Smooth muscle cell of the brain vasculature (primary cell): ENCODE results near the gene MYZAP.
"Not testable (repeated sequence)": the region's sequence is repeated elsewhere in the genome, so short reads cannot be mapped to it uniquely, and the experiment has no call there.

Source experiments
- DNase-seq: peaks from one replicate; pipeline ENCODE4 v3.0.0-alpha.2; 2012; ENCODE audit warnings: low read depth, low spot score

The MYZAP gene

GRCh38 chr15:57594479-57594878 is 2.8 kb downstream of the MYZAP start:
- DNase-seq: no peak

GRCh38 chr15:57595011-57595866 is 3.5 kb downstream of the MYZAP start:
- no peak for DNase-seq

GRCh38 chr15:57596301-57596855 is 4.7 kb downstream of the MYZAP start:
- no peak for DNase-seq

DNA sequence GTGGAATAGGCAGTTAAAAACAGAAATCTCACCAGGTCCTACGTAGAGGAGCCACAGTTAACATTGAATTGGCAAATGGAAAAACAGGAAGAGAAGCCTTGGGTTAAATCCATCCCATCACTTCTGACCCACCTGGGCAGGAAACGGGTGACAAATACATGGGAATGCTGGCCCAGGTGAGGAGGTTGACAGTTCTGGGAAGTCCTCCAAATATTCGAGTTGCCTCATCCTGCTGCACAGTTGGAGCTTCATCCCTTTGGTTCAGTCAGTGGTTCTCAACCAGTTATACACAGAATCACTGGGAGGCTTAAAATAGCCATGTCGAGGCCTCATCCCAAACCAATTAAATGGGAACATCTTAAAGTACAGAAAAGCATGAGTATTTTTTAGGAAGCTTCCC is 5.3 kb downstream of the MYZAP start:
- no peak for DNase-seq

GRCh38 chr15:57597431-57597830 is 5.7 kb downstream of the MYZAP start:
- DNase-seq: no peak

DNA sequence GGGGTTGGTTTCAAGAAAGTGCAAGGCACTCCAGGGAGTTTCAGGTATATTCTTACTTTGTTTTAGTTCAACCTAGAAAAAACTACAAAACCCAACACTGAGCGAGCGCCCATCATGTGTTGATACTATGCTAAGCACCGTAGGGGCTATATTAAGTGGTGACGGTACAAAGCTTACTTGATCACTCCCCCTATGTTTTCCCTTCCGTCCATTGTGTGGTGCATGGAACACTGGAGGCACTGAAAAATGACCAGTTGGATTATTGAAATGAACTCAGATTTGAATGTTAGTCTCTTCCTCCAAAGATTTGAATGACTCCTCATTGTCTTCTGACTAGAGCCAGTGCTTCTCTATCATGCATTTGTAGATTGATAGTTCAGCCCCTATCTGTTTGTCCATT is 6.6 kb downstream of the MYZAP start:
- no peak for DNase-seq

GRCh38 chr15:57599296-57599810 is 7.6 kb downstream of the MYZAP start:
- no peak for DNase-seq

DNA sequence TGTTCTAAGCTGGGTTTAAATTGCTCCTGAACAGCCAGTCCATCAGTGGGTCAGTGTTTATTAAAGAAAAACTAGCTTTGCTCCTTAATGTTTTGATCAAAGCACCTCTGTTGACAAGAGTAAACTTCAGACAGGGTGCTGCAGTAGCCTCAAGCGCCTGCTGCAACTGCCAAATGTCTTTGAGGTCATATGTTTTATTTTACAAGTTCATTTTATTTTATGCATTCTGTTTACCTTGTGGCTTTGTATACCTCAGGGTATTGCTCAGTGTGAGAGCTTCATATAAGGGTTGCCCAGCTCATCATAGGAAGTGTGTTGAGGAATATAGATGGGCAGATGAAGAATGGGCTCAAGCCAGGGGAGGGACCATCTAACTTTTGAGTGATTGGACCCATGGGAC is 8.5 kb downstream of the MYZAP start:
- no peak for DNase-seq

- DNase-seq: no peak
Observed at GRCh38 chr15:57604507-57604906, 12.8 kb downstream of the MYZAP start.

DNA sequence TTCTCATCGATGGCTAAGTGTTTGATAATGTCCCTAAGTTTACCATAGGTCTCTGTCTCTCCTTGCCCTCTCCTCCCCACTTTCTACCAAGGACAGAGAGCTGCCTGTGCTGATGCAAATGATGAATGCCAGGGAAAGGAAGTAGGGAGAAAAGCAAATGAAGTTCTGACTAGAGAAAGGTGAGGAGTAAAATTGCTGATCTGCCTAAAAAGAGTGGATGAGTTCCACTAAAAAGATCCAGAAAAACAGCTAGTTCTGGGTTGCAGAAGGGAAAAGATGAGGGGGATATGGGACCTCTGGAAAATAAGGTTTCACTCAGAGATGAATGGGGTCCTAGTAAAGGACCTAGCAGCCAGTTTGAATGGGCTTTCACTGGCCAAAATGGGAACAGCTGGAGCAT is 13.8 kb downstream of the MYZAP start:
- no peak for DNase-seq

DNA sequence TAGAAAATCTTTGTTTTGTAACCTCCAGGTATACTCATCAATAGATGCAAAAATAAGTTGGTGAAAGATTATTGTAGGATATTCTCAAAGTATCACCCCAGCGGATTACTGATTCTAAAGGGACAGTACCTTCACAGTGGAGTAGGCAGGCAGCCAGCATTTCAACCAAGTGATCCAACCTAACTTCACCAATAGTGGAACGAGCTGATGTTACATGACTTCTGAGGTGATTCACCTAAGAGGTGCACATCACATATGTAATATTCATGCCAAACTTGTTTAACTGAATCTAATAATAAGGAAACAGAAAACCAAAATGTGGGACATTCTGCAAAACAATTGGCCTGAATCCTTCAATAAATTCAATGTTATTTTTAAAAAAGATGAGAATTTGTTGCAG is 14.3 kb downstream of the MYZAP start:
- no peak for DNase-seq

DNA sequence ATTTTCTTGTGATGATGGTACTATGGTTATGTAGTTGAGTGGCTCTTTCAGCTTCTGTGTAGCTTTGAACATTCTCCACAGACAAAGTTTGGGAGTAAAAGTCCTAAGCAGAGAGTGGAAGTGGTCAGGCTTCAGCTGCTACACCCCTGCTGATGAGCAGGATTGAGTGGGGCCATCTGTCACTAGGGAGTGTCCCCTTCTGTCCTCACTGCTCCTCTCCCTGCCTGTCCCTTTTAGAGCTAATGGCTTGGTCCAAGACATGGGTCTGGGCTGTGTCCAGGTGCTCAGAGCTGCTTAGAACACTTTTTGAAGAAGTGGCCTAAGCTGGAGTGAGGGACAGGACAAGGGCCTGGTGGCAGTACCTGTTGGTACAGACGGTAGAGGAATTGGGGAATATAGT is 15.1 kb downstream of the MYZAP start:
- no peak for DNase-seq

DNA sequence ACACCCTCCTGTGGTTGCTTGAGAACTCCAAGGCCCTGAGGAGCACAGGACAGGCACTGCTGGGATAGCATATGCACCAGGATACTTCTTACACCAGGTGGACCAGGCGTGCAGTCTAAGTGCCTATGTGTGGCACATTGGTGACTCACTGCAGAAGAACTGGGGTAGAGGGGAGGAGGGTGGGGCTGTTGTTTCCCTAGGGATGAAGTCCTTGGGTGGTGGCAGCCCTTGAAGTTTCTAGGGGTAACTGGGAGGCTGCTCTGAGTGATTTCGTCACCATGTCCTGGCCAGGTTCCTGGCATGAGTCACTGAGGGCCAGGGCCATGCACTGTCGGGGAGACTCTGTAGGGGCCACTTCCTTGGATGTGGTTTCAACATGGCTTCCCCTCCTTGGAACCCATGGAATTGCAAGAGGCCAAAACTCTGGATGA is 15.9 kb downstream of the MYZAP start:
- DNase-seq: no peak

GRCh38 chr15:57609805-57610529 is 18.3 kb downstream of the MYZAP start:
- no peak for DNase-seq

DNA sequence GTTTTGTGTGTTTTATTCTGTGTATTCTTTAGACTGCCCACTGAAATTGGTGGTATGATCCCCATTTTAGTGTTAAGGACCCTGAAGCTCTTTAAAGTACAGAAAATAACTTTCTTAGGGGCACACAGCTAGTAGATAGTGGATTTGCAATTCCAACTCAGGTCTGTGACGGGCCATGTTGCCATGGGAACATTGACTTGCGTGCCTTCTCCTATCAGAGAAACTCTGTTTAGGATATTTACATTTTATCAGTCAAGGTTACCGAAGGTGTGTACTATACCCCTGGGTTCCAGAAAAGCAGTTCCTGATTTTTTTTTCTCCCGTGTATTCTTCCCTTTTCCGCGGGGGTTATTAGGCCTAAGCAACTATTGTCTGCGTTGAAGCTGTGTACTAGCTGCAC is 19.4 kb downstream of the MYZAP start:
- DNase-seq: no peak

DNA sequence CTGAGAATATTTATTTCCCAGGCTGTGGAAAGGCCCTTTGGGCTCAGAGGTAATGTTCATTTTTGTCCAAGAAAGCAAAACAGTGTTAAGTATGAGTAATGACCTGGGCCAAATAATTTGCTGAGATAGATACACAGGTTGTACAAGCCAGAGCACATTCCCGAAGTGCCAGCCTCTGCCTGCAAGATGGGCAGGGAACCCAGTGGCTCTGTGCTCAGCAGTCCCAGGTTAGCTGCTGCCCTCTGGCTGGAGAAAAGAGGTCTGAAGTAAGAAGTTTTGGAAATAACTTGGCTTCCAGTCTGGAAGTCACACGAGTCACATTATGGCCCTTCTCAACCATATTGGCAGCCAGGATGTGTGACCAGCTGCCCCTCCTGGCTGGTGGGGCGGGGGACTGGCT is 20.2 kb downstream of the MYZAP start:
- DNase-seq: no peak

GRCh38 chr15:57614241-57614640 is 22.5 kb downstream of the MYZAP start:
- no peak for DNase-seq

DNA sequence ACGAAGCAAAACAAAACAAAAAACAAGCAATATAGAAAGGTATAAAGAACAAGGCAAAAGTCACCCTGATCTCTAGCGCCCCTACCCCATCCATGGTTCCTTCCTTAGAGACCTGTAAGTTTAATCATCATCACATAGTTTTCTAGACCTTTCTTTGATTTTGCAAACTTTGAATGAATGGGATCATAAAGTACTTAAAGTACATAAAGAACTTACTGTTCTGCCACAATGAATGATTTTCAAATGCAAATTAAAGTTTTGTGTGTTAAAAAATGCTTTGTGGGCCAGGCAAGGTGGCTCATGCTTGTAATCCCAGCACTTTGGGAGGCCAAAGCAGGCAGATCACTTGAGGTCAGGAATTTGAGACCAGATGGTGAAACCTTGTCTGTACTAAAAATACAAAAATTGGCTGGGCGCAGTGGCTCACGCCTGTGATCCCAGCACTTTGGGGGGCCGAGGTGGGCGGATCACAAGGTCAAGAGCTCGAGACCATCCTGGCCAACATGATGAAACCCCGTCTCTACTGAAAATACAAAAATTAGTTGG is 24.3 kb downstream of the MYZAP start:
- not testable (repeated sequence) for DNase-seq

GRCh38 chr15:57618325-57618724 is 26.6 kb downstream of the MYZAP start:
- no peak for DNase-seq

GRCh38 chr15:57619746-57620145 is 28.0 kb downstream of the MYZAP start:
- DNase-seq: no peak

GRCh38 chr15:57624730-57625129 is 33.0 kb downstream of the MYZAP start:
- no peak for DNase-seq
